ENCODE data around the gene TLR9.
A peak's percentile ranks its signal among the peaks of the same experiment; 100 is the strongest.

TLR9 gene

DNA sequence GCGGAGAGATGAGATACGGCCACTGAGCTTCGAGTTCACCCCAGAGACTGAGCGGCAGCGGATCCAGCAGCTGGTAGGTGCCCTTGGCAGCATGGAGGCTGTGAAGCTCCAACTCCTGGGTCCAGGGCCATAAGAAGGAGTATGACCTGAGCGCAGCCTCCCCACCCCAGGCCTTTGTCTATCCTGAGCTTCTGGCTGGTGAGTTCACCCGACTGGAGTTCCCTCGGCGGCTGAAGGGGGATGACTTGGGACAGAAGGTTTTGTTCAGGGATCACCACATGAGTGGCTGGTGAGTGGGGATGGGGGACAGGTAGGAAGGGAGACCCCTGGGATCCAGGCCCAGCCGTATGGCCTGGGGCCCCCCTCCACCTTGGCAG, 22.7 kb upstream of the TLR9 start:
- DNase-seq (ENCODE audit: insufficient read length, low spot score) (no peak), FAIRE-seq (no peak)

DNA sequence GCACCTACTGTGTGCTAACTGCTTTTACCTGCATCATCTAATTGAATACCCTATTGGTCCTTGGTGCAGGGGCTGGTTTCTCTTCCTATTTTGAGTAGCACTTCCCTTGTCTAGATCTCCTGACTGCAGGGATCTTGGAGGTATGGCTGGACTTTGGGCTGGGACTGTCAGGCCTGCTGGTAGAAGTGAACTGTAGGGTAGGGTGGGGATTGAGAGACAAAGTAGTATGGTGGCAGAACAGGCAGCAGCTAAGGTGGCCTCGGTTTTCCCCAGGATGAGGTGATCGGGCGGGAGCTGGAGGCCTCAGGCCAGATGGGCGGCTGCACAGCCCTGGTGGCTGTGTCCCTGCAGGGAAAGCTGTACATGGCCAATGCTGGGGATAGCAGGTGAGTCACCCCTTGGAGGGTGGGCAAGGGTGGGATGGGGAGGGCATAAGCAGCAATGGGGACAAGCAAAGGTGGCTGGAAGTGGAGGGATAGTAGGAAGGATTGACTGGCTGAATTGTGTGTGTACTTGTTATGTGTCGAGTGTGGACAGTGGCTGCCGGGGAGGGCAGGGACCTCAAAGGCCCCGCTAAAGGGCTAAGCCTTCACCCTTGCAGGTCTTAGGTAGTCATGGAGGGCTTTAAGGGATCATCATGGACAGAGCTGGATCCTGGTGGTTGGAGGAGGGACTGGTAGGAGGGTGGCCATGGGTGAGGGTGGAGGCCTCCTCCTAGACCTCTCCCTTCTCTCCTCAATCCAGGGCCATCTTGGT, 22.1 kb upstream of the TLR9 start:
- no peak for FAIRE-seq
- no peak for DNase-seq (ENCODE audit: insufficient read length, low spot score)

DNA sequence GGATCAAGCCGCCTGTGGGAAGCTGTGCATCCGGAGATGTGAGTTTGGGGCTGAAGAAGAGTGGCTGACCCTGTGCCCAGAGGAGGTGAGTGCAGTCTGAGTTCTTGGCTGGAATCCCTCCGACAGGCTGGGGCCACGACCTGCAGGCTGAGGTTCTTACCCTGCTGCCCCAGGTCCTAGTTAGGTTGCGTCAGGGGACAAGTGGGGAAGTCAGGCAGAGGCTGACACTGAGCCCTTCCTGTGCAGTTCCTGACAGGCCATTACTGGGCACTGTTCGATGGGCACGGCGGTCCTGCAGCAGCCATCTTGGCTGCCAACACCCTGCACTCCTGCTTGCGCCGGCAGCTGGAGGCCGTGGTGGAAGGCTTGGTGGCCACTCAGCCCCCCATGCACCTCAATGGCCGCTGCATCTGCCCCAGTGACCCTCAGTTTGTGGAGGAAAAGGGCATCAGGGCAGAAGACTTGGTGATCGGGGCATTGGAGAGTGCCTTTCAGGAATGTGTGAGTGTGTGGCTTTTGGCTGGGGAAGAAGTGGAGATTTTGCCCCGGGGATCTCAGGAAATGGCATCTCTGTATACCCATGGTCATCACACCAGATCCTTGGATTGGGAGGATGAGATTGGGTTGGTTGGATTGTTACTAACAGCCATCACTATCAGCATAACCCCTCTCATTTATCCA, 21.4 kb upstream of the TLR9 start:
- DNase-seq (ENCODE audit: insufficient read length, low spot score) (no peak), FAIRE-seq (no peak)

DNA sequence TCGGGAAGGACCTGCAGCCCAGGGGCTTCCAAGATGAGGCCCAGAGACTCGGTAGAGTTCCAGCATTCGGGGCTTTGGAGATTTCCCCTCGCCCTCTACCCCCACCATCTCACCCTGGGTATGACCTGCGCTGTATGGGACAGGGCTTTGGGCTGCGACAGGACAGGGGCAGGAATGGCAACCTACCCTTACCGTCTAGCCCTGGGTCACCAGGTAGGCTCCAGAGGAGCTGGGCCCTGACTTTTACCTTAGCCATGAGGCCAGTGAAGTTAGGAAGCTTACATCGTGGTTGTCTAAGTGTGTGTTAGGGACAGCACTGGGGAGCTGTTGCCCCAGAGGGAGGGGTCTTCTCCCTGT, 20.8 kb upstream of the TLR9 start:
- DNase-seq (ENCODE audit: insufficient read length, low spot score) = no peak
- FAIRE-seq = no peak

DNA sequence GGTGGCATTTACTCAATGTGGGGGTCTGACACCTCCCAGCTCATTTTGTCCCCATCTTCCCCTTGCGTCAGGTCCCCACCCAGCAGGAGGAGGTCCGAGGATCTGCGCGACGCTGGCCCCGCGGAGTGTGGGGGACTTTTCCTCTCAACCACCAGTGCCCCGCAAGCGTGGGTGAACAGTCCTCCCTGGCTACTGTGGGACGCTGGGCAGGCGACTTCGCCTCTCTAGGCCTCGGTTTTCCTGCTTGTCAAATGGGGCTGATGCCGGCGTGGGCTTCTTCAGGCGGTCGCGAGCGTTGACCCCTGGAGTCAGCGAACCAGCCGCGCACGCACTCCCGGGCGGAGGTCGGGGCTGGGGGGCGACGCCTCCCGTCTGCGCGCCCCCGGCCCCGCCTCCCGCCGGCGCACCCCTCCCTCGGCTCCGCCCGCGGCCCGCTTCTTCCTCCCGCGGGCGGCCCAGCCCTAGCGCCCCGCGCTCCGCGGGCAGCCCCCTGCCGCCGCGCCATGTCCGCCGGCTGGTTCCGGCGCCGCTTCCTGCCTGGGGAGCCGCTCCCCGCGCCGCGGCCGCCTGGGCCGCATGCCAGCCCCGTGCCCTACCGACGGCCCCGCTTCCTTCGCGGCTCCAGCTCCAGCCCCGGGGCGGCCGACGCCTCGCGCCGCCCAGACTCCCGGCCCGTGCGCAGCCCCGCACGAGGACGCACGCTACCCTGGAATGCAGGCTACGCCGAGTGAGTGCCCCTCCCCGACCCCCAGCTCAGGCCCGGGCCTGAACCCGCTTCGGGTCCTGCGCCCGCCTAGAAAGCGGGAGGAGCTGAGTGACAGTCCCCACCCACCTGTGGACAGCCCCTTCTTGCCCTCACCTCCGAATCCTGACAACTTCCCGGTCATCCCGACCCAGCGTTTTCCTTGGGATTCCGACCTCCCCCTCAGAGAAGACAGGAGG, 20.1 kb upstream of the TLR9 start, which contains the start of gene PPM1M:
TSS of gene PPM1M (plus strand) at position 438 of the 942 bp plus-strand sequence. CDS start at position 504, 66 bp downstream.
- DNase-seq (ENCODE audit: insufficient read length, low spot score) = peak; percentile 60
- FAIRE-seq = peak; percentile 76

DNA sequence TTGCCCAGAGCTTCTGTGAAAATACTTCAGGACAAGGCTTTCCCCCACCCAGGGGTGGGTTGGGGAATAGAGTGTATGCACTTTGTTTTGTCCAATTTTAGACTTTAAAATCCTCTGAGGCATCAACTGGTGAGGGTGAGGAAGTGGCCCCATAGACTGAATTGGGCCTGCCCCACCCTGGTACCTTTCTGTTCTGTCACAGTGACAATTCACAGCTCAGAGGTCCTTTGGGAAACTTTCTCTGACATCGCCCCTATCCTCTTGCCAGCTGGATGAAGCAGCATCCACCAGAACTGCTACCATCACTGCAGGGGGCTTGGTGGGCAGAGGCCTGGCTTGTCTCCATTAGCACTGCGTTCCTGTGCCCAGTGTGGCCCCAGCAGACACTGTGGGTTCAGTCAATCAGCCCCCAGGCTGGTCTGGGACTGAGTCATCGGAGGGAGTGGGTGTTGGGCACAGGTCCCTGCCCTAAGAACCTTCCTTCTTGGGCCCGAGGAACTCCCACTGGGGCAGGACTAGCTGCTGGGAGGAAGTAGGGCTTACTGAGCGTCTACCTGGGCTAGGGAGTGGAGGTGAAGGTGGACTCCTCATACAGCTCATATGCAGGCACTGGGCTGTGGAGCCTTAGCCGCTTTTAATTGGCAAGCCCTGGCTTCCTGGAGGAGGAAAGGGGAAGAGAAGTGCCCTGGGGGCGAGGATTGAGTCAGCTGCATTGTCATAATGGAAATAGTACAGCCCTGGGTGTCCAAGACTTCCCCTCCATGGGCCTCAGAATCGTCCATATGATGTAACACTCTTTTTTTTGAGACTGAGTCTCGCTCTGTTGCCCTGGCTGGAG, 18.6 kb upstream of the TLR9 start:
- FAIRE-seq (no peak), DNase-seq (ENCODE audit: insufficient read length, low spot score) (peak; percentile 63)

DNA sequence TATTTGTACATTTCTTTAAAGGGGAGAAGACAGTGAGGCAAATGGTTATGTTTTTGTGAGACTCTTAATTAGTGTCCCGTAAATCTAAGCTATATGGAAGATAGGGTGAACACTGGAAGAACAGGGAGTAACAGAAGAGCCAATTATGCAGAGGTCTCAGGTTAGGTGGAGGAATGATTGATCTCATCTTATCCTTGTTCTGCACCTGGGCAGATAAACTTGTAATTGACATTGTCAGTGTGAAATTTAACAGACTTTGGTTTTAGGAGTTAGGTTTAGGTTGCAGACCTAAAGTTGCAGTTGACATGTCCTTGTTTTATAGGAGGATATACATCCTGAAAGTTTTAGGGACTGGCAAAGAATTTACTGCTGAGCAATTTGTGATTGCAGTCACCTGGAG, 16.6 kb upstream of the TLR9 start:
- no peak for FAIRE-seq
- DNase-seq (ENCODE audit: insufficient read length, low spot score) = no peak

DNA sequence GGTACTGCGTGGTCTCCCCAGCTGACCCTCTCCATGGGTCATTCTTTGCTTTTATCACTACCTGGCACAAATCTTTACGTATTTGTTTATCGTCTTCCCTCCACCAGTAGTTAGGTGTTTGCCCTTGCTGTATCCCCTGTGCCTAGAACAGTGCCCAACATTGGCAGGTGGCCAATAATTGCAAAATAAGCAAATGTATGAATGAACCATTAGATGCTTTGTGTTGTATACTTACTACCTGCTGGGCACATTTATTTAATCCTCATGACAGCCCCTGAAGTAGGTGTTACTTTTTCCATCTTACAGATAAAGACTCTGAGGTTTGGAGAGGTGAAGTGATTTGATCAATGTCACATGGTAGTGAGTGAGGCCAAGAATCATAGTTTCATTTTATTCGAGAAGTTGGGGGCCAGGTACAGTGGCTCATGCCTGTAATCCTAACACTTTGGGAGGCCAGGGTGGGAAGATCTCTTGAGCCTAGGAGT, 15.5 kb upstream of the TLR9 start:
- DNase-seq (ENCODE audit: insufficient read length, low spot score) (no peak), FAIRE-seq (no peak)

DNA sequence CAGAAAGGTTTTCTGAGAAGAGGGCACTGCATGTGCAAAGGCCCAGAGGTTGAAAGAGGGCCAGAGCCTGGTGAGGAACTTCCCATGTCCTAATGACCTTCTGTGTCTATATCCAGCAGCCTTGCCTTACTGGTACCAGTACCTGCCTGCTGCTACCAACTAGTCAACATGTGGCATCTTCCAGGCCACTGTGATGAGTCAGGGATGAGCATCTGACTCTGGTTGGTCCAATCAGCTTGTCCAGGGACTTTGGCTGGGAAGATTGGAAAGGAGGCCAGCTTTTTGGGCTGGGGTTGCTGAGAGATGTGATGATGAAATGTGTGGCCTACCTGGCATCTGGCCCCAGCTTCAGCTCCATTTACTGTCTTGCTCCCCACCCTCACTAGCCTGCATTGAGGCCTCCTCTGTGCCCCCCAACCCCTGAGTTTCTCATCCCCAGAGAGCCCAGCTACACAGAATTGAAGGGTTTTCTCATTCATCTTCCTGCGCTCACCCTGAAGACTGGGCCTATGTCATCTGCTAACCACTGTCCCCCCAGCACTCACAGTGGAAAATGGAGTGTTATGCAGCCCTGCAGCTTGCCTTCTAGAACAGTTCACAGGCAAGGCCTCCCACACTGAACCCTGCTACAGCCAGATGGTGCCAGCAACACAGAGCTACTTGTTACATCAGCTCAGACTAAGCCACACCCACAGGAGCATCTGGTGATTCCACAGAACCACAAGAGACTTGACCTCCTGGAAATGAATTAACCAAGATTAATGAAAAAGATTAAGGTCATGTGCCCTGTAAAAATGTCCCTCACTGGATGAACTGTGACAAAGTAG, 14.8 kb upstream of the TLR9 start:
- peak; percentile 49 for FAIRE-seq
- DNase-seq (ENCODE audit: insufficient read length, low spot score) = no peak

DNA sequence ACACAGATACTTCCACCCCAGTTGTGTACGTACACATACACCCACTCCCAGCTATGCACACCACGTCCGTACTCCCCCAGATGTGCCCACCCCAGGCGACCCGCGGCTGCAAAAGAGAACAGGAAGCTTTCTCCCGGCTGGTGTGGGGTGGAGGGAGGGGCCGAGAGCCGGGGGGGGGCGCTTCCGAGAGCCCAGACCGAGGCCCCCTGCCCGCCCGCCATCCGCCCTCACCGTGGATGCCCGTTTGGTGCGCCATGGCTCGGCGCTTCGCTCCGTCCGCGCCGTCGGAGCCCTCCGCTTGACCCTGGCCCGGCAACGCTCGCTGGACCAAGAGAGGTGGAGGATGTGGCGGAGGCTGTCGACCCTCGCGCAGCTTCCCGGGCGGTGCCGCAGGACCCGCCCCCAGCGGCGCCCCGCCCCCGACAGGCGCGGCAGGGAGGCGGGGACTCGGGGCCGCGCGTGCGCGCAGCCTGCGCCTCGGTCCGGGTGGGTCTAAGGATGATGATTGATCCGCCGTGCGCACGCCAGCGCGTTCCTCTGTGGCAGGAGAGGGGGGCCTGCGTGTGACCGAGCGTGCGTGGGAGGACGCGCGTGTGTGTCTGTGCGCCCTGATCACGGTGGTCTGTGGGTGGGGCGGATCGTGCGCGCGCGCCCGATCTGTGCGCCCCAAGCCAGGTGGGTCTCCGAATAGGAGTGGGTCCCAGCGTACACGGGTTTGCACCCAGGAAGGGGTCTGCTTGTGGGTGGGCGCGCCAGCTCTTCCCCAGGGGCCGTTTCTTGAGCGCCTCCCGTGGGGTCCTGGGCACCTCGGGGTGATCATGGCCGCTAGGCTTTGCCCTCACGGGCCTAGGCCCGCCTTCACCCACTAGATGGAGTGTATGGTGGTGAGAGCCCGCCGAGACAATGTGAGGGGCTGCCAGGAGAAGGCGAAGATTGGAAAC, 13.6 kb upstream of the TLR9 start, which contains the start of gene TWF2:
TSS of gene TWF2 (minus strand) at position 398 of the 941 bp plus-strand sequence. CDS start at position 256, 142 bp downstream.
- FAIRE-seq = peak; percentile 65
- peak; percentile 97 for DNase-seq (ENCODE audit: insufficient read length, low spot score)

DNA sequence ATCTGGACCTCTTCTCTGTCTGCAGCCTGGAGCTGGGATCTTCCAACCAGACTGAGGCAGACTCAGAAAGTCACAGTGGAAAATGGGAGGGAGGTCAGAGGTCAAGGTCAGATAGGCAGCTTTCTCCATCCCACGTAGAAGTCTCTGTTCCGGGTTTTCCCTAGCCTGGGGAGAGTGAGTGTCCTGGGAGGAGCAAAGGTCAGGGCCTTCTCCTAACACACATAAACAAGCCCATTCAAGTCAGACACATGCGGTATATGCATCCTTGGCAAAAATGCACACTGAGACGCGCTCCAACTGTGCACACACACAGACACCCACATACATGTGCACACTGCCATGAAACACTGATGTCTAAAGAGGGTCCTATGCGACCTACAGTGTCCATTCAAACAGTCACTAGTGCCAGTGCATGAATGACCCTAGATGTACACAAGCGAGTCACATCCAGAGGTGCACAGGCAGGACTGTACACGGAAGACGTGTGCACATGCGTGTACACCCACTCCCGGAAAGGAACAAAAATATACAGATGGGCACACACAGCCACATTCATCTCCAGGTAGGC, 12.8 kb upstream of the TLR9 start:
- FAIRE-seq (peak; percentile 66), DNase-seq (ENCODE audit: insufficient read length, low spot score) (no peak)

DNA sequence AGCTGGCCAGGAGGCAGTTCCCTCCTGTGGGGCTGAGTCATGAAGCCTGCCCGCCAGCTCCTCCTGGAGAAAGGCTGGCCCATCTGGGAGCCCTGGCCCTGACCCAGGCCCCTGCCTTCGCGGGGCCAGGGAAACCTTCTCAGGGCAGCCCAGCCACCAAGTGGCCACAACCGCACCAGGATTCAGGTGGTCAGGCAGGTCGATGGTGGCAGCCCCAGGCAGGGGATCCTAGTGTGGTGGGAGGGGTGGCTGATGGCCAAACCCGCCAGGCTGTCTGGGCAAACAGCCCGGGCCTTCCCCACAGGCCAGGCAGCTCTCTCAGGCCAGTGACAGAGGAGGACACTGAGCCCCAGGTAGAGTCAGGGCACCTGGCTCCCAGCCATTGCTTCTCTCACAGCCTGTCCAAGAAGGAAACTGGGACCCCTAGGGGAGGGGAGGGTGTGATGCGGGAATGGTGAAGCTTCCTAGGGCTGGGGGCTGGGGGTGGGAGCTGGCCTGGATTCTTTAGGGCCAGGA, 12.3 kb upstream of the TLR9 start:
- no peak for FAIRE-seq
- no peak for DNase-seq (ENCODE audit: insufficient read length, low spot score)

DNA sequence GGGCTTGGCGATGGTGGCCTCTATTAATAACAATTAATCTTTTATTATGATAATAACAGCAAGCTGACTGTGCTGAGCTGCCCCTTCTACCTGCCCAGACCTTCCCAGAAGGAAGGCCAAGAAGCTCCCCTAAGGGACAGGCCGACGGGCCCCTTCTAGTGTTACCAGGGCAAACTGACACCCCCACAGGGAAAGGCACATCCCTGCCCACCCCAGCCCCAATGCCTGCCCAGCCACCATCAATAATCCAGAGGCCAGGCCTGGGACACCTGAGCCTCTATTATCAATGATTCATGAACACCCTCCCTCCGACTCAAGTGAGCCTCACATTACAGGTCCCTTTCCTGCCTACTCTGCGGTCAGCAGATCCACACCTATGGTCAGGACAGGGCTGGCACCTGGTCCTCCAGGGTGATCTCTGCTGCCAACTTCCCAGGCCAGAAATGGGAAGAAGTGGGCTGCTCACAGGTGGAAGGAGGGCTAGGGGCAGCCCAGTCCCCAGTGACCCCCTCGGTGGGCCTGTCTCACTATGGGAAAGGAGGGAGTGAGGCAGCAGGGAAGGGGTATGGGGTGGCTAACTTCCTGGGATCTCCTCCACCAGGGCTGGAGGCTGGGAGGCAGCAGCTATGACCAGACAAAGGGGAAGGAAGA, 11.7 kb upstream of the TLR9 start:
- no peak for FAIRE-seq
- DNase-seq (ENCODE audit: insufficient read length, low spot score) = no peak

DNA sequence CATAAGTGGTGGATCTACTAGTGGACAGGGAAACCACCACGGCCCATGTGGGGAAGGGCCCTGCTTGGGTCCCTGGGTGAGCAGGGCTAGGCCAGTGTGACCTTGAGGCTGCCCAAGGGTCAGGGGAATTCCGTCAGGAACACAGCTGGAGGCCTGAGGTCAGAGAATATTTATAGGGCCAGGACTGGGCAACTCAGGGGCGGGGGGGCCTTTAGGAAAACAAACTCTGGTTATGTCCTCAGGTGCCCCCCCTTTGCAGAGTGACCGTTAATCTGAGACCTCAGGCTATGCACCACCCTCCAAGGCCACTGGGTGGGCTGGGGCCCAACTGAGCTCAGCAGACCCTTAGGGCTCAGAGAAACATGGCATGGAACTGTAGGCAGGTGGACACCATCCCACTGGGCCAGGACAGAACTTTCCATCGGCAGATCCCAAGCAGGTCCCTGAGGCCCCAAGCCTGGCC, 11.0 kb upstream of the TLR9 start:
- DNase-seq (ENCODE audit: insufficient read length, low spot score) = no peak
- FAIRE-seq = no peak

DNA sequence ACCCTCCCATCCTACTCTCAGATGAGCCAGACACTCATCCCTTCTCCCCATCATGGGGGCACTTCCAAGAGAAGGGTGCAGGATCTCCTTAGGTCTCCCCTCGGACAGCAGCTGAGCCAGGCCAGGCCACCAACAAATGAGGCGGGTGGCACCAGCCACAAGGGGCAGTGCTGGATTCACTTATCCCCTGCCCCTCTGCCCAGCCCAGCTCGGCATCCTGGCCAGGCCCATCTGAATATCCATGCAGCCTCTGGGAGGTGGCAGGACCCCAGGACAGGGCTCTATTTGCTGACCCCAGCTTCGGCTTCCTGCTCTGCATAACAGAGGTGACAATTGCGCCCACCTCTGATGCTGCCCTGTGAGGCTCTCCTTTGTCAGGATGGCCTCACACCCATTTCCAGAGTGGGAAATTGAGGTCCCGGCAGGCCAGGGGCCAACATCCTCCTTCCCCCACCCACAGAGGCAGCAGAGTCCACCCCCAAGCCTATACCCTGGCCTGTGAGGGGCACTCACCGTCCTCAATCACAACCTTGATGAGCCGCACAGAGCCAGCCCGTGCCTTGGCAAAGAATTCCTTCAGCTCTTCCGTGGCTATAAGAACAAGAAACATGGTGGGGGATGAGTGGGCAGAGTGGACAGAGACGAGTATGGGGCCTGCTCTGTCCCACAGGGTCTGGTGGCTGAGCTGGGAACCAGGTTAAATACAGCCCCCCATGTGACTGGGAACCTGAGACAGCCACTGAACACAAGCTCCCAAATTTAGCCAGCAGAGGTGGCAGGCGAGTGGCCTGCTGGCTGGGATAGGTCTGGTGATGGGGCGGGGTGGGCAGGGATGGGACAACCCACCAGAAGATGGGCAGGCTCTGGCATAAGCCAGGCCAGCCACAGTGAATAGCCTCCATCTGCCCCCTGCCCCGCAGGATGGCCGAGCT, 9.3 kb upstream of the TLR9 start:
- FAIRE-seq = no peak
- DNase-seq (ENCODE audit: insufficient read length, low spot score) = no peak

DNA sequence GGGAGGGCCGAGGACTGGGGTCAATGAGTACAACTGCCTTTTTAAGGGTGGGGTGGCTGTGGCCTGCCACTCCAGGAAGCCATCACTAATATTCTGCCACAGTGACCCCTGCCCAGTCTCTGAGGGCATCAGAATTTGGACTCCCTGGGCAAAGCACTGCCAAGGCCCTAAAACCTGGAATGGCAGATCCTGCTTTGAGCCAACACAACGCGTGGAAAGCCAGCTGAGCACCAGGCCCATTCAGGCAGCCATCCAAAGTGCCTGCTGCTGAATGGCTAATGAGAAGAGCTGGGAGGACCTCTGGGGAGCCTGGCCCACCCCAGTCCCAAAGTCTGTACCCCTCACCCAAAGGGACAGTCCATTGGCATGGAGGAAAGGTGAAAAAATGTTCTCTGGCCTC, 8.5 kb upstream of the TLR9 start:
- no peak for FAIRE-seq
- no peak for DNase-seq (ENCODE audit: insufficient read length, low spot score)

Measured in GM19239 (cell line).